Measurements from ENCODE around the gene PRELP.

The PRELP gene

DNA sequence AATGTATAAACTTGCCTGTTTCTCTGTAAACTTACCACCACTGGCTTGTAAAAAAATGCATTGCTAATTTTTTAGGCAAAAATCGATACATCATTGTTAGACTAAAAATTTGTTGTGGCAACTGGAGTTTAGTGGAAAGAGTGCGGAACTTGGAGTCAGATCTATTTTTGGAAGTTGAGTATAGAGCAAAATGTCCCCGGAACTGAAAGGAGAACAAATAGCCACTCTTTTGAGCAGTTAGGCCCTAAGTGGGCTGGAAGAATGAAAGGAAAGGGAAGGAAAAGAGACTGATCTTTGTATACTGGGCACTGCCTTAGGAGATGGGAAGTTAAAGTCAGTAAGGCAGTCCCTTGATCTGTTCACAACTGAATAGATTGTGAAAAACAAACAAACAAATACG lies 48.5 kb downstream of the PRELP start:
- no peak for DNase-seq (ENCODE audit: low spot score)

DNA sequence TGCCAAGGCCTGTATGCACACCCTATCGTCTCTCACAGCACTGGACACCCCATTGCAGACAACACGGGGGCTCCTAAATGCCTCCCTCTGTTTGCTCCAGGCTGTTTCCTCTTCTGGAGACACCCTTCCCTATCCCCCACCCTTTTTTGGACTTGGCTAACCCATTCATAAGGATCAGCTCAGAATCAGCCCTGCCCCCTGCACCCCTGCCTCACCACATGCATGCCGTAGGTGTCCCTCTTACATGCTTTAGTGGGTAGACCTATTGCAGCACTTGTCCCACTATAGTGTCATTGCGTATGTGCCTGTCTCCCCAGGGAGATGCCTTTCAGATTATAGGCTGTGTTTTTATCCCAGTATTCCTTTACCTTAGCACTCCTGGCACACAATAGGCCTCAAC lies 49.2 kb downstream of the PRELP start:
- DNase-seq (ENCODE audit: low spot score), result no peak

DNA sequence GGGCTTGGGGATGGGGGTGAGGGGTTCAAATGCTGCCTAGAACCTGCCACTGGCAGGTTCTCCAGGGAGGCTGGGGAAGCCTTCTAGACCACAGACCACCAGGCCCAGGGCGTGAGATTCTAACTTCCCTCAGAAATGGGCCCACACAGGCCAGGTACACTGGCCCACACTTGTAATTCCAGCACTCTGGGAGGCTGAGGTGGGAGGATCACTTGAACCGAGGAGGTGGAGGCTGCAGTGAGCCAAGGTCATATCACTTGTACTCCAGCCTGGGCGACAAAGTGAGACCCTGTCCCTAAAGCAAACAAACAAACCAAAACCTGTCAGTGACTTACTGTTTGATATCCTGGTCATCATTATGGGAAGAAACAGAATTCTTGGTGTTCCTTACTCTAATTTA lies 50.1 kb downstream of the PRELP start:
- no peak for DNase-seq (ENCODE audit: low spot score)

DNA sequence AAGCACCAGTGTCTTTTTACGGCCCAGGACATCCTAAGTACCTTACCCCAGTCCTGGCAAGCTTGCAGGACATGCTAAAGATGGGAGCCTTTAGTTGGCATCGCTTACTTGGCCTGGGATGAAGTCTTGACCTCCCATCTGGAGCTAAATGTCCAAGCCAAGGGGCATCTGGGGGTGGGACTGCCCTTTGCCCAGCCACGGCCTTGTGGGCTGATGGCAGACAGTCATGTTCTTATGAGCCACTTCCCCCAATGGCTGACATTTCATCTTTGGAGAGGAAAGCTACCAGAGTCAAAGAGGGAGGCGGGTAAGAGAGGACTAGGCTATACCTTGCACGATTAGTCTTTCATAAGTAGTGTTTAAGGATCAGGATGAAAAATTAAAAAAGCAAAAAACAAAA lies 50.5 kb downstream of the PRELP start:
- DNase-seq (ENCODE audit: low spot score), result no peak

DNA sequence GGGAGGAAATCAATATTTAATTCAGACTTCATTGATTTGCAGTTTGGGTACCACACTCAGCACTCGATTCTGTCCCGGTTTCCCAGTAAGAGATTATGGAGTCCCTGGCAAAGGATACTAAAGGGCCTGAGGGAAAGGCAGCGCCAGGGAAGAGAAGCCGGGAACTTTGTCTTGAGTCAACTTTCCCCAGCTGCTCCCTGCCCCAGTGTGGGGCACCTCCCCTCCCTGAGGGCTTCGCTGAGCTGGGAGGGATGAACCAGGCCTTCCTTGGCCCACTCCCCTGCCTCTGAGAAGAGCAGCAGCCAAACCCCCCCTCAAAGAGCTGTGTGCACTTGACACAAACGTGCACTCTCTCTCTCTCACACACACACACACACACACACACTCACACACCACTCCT lies 51.0 kb downstream of the PRELP start:
- no peak for DNase-seq (ENCODE audit: low spot score)

DNA sequence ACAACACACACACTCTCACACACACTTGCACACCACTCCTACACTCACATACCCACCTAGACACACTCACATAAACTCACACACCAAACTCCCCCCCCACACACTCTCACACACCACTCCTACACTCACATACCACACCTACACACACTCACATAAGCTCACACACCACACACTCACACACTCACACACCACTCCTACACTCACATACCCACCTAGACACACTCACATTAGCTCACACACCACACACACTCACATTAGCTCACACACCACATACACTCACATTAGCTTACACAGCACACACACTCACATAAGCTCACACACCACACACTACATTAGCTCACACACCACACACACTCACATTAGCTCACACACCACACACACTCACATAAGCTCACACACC lies 51.4 kb downstream of the PRELP start:
- DNase-seq (ENCODE audit: low spot score), result no peak

DNA sequence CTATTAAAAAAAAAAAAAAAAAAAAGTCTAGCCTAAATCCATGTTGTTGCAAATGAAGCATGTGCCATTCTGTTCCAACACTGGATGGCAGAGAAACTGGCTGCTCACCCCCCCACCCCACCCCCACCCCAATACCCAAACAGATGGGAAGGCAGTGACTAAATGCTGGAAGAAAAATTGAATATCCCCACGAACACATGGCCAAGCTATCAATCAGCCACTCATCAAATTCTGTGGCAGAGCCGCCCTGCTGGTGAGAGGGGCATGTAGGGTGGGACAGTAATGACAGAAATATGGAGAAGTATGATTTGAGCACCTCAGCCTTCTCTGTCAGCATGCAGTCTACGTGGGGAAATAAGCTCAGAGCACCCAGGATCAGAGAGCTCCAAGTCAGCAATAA lies 52.5 kb downstream of the PRELP start:
- no peak for DNase-seq (ENCODE audit: low spot score)

DNA sequence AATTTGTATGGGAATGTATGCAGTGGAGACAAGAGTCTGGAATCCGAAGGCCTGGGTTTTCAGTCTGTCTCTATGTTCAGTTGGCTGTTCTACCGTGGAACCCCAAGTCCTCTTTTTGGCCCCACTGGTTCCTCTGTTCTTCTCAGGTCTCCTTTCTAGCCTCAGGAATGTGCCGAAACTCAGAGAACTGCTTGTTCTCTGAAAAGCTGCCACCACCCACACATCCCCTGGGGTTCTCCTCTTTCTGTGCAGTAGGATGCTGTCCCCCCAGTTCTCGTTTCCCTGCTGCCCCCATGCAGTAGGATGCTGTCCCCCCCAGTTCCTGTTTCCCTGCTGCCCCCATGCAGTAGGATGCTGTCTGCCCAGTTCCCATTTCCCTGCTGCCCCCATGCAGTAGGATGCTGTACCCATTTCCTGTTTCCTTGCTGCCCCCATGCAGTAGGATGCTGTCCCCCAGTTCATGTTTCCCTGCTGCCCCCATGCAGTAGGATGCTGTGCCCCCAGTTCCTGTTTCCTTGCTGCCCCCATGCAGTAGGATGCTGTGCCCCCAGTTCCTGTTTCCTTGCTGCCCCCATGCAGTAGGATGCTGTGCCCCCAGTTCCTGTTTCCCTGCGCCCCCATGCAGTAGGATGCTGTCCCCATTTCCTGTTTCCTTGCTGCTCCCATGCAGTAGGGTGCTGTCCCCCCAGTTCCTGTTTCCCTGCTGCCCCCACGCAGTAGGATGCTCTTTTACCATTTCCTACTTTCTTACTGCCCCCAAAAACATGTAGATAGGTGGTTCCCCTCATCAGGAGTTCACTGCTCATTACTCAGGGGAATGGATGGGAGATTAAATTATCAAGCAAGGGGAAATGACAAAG lies 53.6 kb downstream of the PRELP start:
- no peak for DNase-seq (ENCODE audit: low spot score)

DNA sequence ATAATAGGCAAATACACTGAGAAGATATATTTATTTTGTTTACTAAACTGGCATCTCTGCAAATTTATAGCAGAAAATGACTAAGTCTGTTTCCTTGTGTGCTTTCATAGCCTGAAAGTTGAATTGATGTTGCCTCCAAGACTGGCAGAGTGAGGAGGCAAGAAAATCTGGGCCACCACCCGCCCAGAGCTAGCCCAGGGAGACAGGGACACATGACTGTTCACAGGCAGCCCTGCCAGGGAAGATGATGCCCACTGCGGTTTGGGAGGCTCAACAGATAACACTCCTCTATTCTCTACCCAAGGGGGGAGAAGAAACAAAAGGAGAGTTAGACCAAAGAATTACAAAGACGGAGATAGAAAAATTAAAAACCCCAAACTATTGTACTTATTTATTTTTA lies 55.5 kb downstream of the PRELP start:
- DNase-seq (ENCODE audit: low spot score), result no peak

DNA sequence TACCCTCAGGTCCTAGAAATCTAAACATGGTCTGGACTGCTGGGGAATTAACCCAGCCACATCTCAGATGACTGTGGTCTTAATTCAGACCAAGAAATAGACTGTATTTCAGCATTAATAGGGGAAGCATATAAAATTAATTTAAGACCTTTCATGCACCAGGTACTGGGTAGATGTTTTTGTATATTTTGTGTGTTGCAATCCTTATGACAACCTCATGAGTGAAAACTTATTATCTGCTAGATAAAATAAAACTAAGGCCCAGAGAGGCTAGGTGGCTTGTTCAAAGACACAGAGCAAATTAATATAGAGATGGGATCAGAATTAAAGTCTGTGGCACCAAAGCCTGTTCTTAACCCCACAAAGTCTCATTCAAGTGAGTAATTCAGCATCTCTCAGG lies 58.4 kb downstream of the PRELP start:
- no peak for DNase-seq (ENCODE audit: low spot score)

DNA sequence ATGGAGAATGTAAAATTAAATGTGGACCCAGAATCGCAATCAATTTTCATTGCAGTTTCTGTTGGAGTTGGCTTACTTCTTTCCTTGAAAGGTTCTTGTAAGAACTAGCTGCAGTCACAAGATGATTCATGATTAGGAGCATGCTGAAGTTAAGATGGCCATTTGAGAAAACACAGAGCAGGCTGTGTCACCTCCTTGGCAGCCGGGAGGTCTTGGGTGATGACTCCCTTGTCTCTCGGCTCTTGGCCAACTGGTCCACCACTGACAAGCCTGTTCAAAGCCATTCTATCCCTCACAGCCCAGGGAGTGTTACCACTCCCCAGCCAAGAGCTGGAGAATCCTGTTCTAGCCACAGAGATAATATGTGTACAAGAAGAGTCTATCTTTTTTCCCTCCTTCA lies 58.9 kb downstream of the PRELP start:
- no peak for DNase-seq (ENCODE audit: low spot score)

DNA sequence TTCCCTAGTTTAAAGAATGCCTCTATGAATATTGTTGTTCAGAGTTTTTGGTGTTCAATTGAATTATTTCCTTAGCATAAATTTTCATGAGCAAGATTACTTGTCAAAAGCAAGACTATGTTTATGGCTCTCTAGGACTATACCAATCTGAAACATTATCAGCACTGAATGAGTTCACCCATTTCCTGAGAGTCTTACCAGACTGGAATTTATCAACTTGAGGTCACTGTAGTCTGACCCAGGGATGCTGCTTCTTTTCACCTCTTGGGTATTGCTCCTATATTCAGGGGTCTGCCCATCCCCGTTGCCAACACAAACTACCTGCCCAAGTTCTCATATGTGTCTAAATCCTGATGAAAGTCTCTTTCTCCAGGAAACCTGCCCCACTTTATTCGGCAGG lies 61.0 kb downstream of the PRELP start:
- DNase-seq (ENCODE audit: low spot score), result no peak

DNA sequence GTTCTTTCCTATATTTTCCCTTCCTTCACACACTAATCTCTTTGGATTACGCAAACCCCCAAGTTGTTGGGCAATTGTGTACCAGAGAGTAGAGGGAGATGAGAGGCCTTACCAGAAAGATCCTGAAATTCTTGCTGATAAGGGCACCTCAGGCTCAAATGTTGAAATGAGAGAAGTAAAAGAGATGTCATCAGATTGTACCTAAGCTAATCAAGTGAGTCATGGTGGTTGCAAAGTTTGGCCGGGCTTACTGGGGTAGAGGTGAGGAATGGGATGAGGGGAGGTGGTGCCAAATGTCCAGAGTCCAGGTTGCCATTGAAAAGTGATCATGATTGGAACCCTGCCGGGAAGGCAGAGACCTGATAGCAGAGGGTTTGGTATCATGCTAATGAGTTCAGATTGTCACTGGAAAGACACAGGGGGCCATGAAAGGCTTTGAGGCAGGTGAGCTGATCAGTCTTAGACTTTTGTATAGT lies 61.4 kb downstream of the PRELP start:
- DNase-seq (ENCODE audit: low spot score), result no peak

DNA sequence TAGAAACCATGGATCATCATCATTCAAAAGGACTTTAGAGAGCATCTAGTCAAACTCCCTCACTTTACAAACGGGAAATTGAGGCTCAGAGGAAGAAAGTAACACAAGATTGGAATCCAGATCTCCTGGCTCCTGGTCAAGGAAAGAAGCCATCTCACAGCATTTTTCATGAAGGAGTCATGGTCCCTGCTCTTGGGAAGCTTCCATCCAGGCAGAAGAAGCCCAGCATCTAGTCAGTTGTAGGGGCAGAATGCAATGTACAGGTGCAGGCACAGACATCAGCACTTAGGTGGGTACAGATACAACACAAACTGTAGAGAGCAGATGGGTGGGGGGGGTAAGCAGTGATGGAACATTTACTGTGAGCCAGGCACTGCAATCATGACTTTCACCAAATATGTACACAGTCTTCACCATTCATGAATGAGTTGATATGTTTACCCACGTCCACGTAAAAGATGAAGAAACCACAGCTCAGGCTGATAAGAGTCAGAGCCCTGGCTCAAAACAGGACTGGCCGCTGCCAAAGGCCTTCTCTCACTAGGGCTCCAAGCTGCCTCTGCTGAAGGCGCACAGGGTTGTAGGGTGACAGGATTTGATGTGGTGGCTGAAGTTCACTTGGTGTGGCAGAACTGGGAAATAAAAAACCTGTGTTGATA lies 62.3 kb downstream of the PRELP start:
- DNase-seq (ENCODE audit: low spot score), result no peak

DNA sequence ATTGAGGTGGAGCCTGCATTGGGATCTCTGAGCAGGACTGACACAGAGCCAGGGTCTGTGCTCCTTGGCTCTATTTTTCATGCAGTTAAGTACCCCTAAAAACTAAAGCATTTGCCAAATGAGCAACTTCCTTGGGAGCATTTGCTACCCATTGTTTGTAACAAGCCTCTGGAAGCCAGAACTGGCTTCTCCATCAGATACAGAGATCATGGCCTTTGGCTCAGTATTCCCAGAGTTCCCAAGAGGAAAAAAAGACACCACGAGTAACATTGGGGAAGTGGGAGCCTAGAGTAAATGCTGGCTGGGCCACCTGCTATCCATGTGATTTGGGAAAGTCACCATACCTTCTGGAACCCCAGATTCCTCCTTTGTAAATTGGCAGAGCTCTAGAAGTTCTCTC lies 63.1 kb downstream of the PRELP start:
- no peak for DNase-seq (ENCODE audit: low spot score)

DNA sequence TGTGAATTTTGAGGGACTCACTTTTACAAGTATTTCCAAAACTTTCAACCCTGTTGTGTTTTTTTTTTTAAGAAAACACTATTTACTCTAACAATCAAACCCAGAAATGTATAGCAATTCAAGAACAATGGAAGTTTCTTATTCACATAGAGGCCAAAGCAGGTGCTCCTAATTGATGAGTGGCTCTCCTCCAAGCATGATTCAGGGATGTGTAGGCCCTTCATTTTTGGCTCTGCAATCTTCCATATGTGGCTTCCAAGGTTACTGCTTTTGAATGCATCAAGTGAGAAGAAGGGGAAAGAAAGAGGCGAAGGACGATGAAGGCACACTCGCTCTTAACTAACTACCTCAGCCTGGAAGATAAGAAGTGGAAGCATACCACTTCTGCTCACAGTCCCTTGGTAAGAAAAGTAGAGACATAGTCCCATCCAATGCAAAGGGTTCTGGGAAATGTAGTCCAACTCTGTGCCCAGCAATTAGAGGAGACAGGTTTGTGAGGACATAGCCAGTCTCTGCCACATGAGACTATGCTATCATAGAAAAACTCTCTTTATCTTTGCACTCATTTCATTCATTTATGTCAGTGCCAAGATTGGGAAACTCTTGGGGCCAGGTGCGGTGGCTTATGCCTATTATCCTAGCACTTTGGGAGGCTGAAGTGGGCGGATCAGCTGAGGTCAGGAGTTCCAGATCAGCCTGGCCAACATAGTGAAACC lies 64.4 kb downstream of the PRELP start:
- DNase-seq (ENCODE audit: low spot score), result no peak
